Measurements from ENCODE around the gene DTHD1. TPM values are rescaled to one million over a fixed set of nuclear protein-coding genes. Genes with fewer than 3 reads are reported as not detected.

Gene DTHD1
- total RNA-seq, 1 donor from 2014 or later, result not detected

DNA sequence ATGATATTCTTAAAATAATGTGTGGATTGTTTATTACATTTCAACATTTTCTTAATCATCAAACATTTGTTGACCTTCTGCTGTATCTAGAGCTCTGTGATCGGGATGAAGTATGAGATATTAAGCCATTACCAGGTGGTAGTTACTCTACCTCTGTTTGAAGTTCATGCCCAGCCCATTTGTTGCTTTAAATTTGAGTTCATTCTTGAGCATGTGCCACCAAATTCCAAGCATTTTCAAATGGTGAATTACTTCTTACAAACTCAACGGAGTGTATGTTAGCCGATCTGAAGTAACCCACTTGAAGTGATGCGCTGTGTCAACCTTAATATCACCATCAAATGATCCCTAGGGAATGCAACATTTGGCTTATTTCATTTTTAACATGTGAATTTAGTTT is 7.3 kb upstream of the DTHD1 start:
- no peak for FAIRE-seq
- H3K4me3 Mint-ChIP-seq (ENCODE audit: unreplicated experiment), result no peak overlapping the region
- Histone ChIP-seq H3K36me3 (ENCODE audit: insufficient read depth, low read length) (no peaks in the 10 kb centered on the region), H3K4me2 (ENCODE audit: low read length) (no peak overlapping the region), H4K20me1 (ENCODE audit: insufficient read depth, low read length) (no peaks in the 10 kb centered on the region), H3K79me2 (ENCODE audit: insufficient read depth, low read length) (no peaks in the 10 kb centered on the region), H3K9ac (ENCODE audit: low read length) (no peak overlapping the region), H3K4me1 (ENCODE audit: insufficient read depth, low read length) (no peaks in the 10 kb centered on the region), H3K27ac (ENCODE audit: low read depth, low read length) (no peak overlapping the region), H3K9me3 (ENCODE audit: insufficient read depth, low read depth, low read length) (no peaks in the 10 kb centered on the region), H2AFZ (ENCODE audit: low read depth, low read length) (no peak overlapping the region), H3K4me3 (ENCODE audit: insufficient read depth, low read depth, low read length) (no peak overlapping the region), H3K27me3 (ENCODE audit: insufficient read depth, low read length) (no peaks in the 10 kb centered on the region)
- no peaks in the 10 kb centered on the region for H3K4me1 Mint-ChIP-seq (ENCODE audit: low read depth, unreplicated experiment)
- H3K9me3 Mint-ChIP-seq (ENCODE audit: unreplicated experiment), result no peaks in the 10 kb centered on the region
- peak; percentile 29 for DNase-seq (ENCODE audit: low read depth)
- TF ChIP-seq EZH2 (IDR thresholded peaks at IDR 0.05; ENCODE audit: insufficient read depth, low read length), result no peak
- TF ChIP-seq, protein P1, sequence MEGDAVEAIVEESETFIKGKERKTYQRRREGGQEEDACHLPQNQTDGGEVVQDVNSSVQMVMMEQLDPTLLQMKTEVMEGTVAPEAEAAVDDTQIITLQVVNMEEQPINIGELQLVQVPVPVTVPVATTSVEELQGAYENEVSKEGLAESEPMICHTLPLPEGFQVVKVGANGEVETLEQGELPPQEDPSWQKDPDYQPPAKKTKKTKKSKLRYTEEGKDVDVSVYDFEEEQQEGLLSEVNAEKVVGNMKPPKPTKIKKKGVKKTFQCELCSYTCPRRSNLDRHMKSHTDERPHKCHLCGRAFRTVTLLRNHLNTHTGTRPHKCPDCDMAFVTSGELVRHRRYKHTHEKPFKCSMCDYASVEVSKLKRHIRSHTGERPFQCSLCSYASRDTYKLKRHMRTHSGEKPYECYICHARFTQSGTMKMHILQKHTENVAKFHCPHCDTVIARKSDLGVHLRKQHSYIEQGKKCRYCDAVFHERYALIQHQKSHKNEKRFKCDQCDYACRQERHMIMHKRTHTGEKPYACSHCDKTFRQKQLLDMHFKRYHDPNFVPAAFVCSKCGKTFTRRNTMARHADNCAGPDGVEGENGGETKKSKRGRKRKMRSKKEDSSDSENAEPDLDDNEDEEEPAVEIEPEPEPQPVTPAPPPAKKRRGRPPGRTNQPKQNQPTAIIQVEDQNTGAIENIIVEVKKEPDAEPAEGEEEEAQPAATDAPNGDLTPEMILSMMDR (IDR thresholded peaks at IDR 0.05; ENCODE audit: insufficient read depth, low read depth, low read length), result no peak
- no peaks in the 10 kb centered on the region for H3K27me3 Mint-ChIP-seq (ENCODE audit: low read depth, unreplicated experiment)
- H3K36me3 Mint-ChIP-seq (ENCODE audit: low read depth, unreplicated experiment), result no peaks in the 10 kb centered on the region
- H3K27ac Mint-ChIP-seq (ENCODE audit: unreplicated experiment), result no peak overlapping the region

DNA sequence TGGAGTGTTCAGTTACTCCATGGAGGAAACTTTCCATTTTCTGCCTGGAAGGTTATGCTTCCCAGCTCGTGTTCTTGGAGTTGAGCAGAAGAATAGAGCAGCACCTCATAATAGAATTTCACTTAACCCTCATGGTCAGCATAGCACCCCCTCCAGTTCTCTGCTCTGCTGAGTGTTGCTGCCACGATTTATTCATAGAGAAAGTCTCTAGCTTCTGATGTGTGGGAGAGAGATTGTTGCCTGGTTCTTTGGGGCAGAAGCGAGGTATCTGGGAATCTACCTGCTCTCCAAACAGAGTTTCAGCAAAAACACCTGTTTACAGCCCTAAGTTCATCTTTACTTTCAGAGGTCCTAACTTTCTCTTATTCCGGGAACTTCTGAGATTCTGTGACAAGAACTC is 3.9 kb upstream of the DTHD1 start:
- no peak overlapping the region for H3K4me2 ChIP-seq (ENCODE audit: low read length)
- peaks cover 2% of the 10 kb centered on the region for H3K9me3 Mint-ChIP-seq (ENCODE audit: unreplicated experiment)
- H3K27ac ChIP-seq (ENCODE audit: low read depth, low read length), result no peak overlapping the region
- no peak overlapping the region for H3K4me3 ChIP-seq (ENCODE audit: insufficient read depth, low read depth, low read length)
- H3K27ac Mint-ChIP-seq (ENCODE audit: unreplicated experiment), result no peak overlapping the region
- H3K4me3 Mint-ChIP-seq (ENCODE audit: unreplicated experiment), result no peak overlapping the region
- H3K4me1 ChIP-seq (ENCODE audit: insufficient read depth, low read length), result no peaks in the 10 kb centered on the region
- no peaks in the 10 kb centered on the region for H3K79me2 ChIP-seq (ENCODE audit: insufficient read depth, low read length)
- no peak overlapping the region for H2AFZ ChIP-seq (ENCODE audit: low read depth, low read length)
- no peak for FAIRE-seq
- no peaks in the 10 kb centered on the region for H4K20me1 ChIP-seq (ENCODE audit: insufficient read depth, low read length)
- no peaks in the 10 kb centered on the region for H3K36me3 ChIP-seq (ENCODE audit: insufficient read depth, low read length)
- H3K27me3 ChIP-seq (ENCODE audit: insufficient read depth, low read length), result no peaks in the 10 kb centered on the region
- no peaks in the 10 kb centered on the region for H3K27me3 Mint-ChIP-seq (ENCODE audit: low read depth, unreplicated experiment)
- H3K36me3 Mint-ChIP-seq (ENCODE audit: low read depth, unreplicated experiment), result no peaks in the 10 kb centered on the region
- H3K9me3 ChIP-seq (ENCODE audit: insufficient read depth, low read depth, low read length), result no peaks in the 10 kb centered on the region
- DNase-seq (ENCODE audit: low read depth), result no peak
- peaks cover 4% of the 10 kb centered on the region for H3K4me1 Mint-ChIP-seq (ENCODE audit: low read depth, unreplicated experiment)
- no peak overlapping the region for H3K9ac ChIP-seq (ENCODE audit: low read length)
- TF ChIP-seq, protein P1 (IDR thresholded peaks at IDR 0.05; ENCODE audit: insufficient read depth, low read depth, low read length), result no peak
- TF ChIP-seq EZH2 (IDR thresholded peaks at IDR 0.05; ENCODE audit: insufficient read depth, low read length), result no peak

DNA sequence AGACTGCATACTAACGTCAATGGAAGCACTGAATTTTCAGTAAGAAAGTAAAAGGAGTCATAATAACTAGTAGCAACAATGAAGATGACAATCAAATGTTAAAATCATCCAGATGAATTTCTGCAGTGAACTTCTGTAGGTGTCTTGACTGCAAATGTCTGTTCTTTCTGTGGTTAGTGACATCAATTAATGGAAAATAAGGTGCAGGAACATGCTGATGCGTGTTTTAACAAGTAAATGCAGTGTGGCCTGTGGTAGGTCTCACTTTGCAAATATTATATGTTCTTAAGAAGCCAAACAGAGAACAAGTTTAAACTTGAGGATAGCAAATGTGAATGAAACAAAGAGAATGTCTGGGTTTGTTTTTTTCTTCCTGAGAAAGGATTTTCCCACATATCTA is 2.6 kb upstream of the DTHD1 start:
- DNase-seq (ENCODE audit: low read depth) (no peak), FAIRE-seq (no peak)
- Histone ChIP-seq H4K20me1 (ENCODE audit: insufficient read depth, low read length) (no peaks in the 10 kb centered on the region), H3K27me3 (ENCODE audit: insufficient read depth, low read length) (no peaks in the 10 kb centered on the region), H3K9ac (ENCODE audit: low read length) (no peak overlapping the region), H3K79me2 (ENCODE audit: insufficient read depth, low read length) (no peaks in the 10 kb centered on the region), H3K36me3 (ENCODE audit: insufficient read depth, low read length) (no peaks in the 10 kb centered on the region), H3K27ac (ENCODE audit: low read depth, low read length) (no peak overlapping the region), H2AFZ (ENCODE audit: low read depth, low read length) (no peak overlapping the region), H3K4me2 (ENCODE audit: low read length) (no peak overlapping the region), H3K4me3 (ENCODE audit: insufficient read depth, low read depth, low read length) (no peak overlapping the region), H3K9me3 (ENCODE audit: insufficient read depth, low read depth, low read length) (no peaks in the 10 kb centered on the region), H3K4me1 (ENCODE audit: insufficient read depth, low read length) (no peaks in the 10 kb centered on the region)
- H3K36me3 Mint-ChIP-seq (ENCODE audit: low read depth, unreplicated experiment), result no peaks in the 10 kb centered on the region
- H3K27me3 Mint-ChIP-seq (ENCODE audit: low read depth, unreplicated experiment), result no peaks in the 10 kb centered on the region
- H3K4me1 Mint-ChIP-seq (ENCODE audit: low read depth, unreplicated experiment), result peaks cover 4% of the 10 kb centered on the region
- TF ChIP-seq EZH2 (IDR thresholded peaks at IDR 0.05; ENCODE audit: insufficient read depth, low read length), result no peak
- TF ChIP-seq, protein P1 (IDR thresholded peaks at IDR 0.05; ENCODE audit: insufficient read depth, low read depth, low read length), result no peak
- H3K4me3 Mint-ChIP-seq (ENCODE audit: unreplicated experiment), result no peak overlapping the region
- peaks cover 2% of the 10 kb centered on the region for H3K9me3 Mint-ChIP-seq (ENCODE audit: unreplicated experiment)
- H3K27ac Mint-ChIP-seq (ENCODE audit: unreplicated experiment), result no peak overlapping the region

Measured in astrocyte (in vitro differentiated cells and primary cell).